Dedifferentiated amniotic fluid mesenchymal stem cell (primary cell): ENCODE data around the gene CYLD.

ENCODE experiments used
- DNase-seq: peaks from one replicate; pipeline ENCODE4 v3.0.0-alpha.2; 2016; ENCODE audit errors: extremely low spot score

The CYLD gene

DNA sequence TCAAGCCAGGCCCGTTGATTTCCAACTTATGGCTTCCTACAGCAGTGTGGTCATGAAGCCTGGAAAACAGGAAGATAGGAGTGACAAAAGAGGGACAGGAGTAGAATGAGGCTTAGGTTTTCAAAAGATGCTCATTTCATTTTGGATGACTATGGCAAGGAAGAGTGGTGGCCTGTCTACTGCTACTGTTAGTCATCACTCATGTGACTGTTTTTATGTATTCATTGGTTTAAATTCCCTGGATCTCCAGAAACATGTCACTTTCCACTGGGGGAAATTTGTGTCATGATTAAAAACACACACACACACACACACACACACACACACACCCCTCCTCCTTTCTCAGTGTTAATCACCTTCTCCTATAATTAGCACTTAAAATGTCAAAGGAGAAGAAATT is 1.1 kb upstream of the CYLD start:
- DNase-seq = no peak

DNA sequence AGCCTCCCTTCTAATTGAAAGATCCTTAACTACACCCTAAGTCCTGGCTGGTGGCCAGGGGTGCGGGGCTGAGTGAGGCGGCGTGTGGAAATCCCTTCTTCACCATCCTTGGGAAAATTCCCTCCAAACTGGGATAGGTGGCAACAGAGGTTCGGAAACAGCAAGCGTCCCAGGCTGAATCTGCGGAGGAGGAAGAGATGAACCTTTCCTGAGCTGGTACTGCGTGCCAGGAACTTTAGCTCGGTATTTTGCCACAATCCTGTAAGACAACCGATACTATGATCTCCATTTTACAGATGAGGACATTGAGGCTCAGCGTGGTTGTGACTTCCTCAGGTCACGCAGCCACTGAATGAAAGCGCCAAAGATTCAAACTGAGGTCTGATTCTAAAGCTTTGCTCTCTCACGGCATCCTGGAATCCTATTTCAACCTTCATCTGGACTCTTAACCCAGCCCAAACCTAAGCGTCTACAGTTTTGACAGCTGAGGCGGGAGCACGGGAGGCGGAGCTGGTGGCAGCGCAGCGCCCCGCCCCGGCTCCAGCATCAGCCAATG is 583 bp upstream of the CYLD start:
- DNase-seq = no peak

- DNase-seq = peak; percentile 31
These were observed 802 bp downstream of the CYLD start for GRCh38 chr16:50742576-50743200.

DNA sequence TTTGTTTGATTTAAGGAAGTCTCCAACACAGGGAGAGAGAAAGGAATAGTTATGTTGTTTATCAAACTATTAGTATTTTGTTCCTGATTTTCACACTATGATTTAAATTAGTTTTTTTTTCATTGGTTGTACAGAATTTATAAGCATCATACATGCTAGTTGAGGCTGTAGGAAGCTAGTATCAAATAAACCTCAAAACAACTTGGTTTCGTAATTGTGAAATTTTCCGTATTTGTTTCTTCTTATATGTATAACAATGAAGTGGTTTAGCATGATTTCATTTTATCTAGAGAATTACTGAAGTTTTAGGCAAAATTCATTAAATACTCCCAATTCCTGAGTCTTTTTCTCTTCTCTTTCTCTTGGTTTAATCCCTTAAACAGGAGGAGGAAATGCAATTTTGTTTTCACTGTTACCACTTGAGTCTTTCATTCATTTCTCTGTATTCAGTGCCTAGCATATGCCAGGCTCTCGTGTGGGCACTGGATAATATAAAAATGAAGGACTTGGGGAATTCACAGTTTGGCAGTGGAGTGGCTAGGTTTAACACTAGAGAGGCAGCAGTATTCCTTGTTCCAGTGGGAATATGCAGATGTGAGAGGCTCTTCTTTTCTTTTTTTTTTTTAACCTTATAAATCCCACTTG is 1.8 kb downstream of the CYLD start:
- DNase-seq = no peak

DNA sequence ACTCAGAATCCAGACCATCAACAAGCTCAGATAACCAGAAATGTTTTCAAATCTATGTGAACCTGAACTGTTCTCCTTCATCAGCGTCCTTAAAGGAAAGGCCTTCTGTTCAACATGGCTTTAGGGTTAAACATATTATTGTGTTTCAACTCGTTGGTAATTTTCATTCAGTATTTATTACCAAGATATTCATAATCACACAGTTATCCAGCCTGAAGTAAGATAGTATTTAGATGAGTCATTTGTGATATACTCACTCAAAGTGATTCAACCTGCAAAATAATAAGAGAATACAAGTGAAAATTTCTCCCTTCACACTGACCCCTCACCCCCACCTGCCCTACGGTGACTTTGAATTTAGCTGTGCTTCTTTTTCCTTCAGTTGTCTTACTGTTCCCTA is 3.0 kb downstream of the CYLD start:
- no peak for DNase-seq

- DNase-seq = no peak
These were observed 4.1 kb downstream of the CYLD start for GRCh38 chr16:50745940-50746339.

DNA sequence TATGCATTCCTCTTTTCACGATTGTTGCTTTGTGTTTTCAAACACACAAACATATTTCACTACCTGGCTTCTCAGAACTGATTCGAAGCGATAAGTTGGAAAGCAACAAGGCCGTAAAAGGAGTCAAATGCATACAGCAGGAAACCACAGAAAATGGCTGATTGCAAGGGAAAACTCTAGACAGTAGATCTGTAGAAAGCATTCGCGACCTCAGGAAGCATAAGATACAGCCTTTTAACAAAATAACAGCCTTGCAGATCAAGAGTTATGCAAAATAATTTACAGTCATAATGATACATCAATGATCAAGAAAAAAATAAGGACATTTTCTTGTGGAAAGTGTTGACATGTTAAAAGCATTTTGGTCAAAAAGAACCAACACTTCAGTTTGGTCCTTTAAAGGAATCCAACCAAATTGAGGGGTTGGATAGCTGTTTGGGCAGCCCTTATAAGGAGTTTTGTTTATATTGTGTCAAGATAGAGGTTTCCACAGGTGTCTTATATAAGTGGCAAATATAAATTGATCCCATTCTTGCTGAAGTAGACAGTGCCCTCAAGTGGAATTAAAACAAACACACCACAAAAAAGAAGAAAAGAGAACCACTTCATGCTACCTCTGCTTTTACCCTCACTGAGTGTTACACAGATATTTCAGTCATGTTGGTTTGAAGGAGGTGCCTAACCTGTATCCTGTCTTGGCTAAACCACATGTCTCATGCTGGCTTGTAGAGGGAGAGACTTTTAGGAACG is 5.5 kb downstream of the CYLD start:
- no peak for DNase-seq

DNA sequence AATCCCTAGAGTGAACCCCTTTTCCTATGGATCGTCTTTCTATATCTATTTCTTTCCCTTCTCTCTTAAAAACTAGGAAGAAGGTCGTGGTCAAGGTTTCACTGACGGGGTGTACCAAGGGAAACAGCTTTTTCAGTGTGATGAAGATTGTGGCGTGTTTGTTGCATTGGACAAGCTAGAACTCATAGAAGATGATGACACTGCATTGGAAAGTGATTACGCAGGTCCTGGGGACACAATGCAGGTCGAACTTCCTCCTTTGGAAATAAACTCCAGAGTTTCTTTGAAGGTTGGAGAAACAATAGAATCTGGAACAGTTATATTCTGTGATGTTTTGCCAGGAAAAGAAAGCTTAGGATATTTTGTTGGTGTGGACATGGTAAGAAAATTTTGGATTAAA is 9.6 kb downstream of the CYLD start:
- DNase-seq = no peak

DNA sequence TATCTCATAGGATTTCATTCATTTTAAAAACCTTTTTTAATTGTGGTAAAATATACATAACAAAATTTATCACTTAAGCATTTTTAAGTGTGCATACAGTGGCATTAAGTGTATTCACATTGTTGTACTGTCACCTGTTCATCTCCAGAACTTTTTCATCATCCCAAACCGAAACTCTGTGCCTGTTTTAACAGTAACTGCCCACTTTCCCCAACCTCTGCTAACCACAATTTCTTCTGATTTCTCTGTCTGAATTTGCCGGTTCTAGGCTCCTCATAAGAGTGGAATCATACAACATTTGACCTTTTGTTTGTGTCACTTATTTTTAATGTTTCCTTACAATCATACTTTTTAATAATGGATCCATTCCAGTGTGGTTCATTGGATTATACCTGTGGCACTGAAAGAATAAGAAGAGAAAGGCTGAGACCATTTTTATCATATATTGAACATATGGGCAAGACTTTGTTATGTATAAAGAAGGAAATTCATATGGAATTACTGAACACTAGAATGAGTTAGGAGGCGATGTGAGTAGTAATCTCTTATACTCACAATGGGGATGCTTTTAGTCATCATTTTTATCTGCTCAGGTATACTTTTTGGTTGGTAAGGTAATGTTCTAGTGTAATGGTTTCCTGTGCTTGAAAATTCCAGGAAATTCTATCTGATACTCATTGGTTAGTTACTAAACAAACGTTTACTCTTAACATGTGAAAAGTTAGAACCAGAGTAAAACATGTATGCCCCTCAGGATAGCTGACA is 10.8 kb downstream of the CYLD start:
- DNase-seq = no peak

- DNase-seq = no peak
These were observed 14.6 kb downstream of the CYLD start for GRCh38 chr16:50756473-50756872.

DNA sequence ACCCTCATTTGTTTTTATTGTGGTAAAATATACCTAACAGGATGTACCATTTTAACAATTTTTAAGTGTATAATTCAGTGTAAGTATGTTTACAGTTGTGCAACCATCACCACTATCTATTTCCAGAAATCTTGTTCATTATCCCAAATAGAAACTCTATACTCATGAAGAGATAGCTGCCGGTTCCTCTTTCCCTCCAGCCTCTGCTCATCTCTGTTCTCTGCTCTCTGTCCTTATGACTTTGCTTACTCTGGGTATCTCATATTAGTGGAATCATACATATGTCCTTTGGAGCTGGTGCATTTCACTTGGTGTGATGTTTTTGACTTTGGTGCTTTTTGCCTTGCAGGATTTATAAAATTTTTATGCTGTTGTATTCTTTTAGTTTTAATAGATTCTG is 19.4 kb downstream of the CYLD start:
- no peak for DNase-seq

GRCh38 chr16:50762241-50762640 is 20.4 kb downstream of the CYLD start:
- no peak for DNase-seq

- no peak for DNase-seq
These were observed 21.3 kb downstream of the CYLD start for GRCh38 chr16:50763211-50763610.

GRCh38 chr16:50765260-50765659 is 23.4 kb downstream of the CYLD start:
- DNase-seq = no peak

DNA sequence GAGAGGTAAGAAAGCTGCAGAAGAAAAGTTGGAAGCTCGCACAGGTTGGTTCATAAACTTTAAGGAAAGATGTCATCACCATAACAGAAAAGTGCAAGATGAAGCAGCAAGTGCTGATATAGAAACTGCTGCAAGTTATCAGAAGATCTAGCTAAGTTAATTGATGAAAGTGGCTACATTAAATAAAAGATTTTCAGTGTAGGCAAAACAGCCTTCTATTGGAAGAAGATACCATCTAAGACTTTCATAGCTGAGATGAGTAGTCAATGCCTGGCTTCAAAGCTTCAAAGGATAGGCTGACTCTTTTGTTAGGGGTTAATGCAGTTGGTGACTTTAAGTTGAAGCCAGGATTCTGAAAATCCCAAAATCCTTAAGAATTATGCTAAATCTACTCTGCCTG is 24.0 kb downstream of the CYLD start:
- no peak for DNase-seq

GRCh38 chr16:50767197-50767596 is 25.3 kb downstream of the CYLD start:
- no peak for DNase-seq

DNA sequence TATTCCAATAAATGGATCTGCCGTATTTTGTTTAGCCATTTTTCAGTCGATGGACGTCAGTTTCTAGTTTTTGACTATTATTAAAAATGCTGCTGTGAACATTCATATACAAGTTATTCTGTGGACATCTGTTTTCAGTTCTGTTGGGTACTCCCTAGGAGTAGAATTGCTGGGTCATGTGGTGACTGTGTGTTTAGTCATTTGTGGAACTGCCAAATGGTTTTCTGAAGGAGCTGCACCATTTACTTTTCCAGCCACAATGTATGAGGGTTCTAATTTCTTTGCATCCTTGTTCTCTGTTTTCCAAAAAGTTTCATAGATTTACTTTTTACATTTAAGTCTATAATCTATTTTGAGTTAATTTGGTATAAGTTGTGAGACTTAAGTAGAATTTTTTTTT is 29.5 kb downstream of the CYLD start:
- no peak for DNase-seq

DNA sequence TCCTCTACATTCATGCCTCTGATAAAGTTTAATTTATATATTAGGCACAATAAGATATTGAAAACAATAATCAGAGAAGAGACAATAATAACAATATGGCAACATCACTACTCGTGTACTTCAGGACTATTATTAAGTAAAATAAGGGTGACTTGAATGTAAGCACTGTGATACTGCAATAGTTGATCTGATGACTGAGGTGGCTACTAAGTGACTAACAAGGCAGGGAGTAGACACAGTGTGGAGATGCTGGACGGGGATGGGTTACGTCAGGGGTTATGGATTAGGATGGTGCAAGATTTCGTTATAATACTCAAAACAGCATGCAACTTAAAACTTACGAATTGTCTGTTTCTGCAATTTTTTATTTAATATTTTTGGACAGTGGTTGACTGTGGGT is 32.5 kb downstream of the CYLD start:
- DNase-seq = no peak

- DNase-seq = no peak
These were observed 33.1 kb downstream of the CYLD start for GRCh38 chr16:50774960-50775359.

DNA sequence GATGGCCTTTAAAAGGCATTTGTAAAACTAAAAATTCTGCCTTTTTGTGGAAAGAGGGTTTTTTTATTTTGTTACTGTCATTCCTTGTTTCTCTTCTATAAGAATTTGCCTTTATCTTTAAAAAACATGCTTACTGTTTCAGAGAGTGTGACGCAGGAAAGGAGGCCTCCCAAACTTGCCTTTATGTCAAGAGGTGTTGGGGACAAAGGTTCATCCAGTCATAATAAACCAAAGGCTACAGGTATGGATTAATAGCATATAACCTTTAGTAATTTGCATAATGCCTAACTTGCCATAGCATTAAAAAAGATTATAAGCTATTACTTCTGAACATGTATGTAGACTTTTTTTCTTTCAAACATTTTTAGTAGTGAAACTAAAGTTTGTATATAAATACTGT is 34.2 kb downstream of the CYLD start:
- DNase-seq = no peak

DNA sequence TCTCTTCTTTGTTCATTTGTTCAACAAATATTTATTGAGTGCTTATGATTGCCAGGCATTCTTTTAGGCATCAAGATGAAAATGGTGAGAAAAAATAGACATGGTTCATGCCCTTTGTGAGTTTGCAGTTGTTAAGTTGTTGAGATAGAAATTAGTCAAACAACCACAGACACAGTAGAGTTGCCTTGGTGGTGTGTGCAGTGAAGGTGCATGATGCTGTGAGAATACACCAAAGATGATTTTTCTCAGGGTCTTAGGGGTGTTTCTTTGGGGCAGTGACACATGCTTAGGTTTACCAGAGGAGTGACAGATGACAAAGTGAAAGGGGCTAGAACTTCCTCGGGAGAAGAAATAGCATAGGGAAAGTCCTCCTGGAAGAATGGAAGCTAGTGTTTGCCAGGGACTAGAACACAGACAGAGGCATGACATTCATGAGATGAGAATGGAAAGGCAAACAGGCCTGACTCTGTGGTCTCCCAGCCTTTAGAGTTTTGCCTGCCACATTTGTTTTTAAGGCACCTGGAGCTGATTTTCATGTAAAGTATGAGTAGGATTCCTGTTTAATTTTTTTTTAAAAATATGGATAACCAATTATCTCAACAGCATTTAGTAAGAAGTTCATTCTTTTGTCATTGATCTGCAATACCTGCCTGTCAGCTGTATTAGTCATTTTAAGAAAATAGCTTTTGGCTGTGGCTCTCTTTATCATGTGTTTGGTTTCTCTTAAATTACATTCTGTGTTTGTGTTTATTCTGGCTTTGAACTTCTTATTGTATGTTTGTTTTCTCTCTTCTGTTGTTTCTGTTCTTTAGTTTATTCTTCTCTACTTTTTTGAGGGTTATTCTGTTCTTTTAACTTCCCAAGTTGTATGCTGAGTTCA is 36.6 kb downstream of the CYLD start:
- DNase-seq = no peak
